Lower leg skin (tissue), 3 donors: ENCODE results near the gene FLYWCH1.

Experiments
- POLR2A ChIP-seq, 2 donors: fragments of 450-650 bp; IDR thresholded peaks; one replicate each; pipeline ENCODE4 v1.6.1; 2016 to 2017; ENCODE audit warnings: antibody characterized with exemption in 2 of 2, mild to moderate bottlenecking in 1 of 2, moderate library complexity in 1 of 2
- TF ChIP-seq, protein P1 (sequence below), 3 donors: fragments of 450-650 bp; IDR thresholded peaks; one replicate each; pipeline ENCODE4 v1.5.1; 2016; ENCODE audit warnings: antibody characterized with exemption in 3 of 3, mild to moderate bottlenecking in 3 of 3, moderate library complexity in 2 of 3

DNA sequence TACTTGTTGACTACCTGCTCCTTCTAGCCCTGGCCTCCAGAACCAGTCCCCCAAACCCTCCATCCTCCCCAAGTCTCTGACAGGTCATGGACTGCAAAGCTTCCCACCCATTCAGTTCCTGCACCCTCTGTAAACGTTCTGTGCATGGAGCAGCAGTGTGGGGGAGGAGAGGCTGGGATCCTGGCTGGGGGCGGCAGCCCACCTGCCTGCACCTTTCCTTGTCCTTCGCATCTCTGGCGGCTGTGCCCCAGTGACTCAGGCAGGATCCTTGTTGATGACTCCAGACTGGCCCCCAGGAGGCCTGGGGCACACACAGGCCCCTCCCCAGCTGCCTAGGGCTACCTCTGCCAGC, 70.1 kb downstream of the FLYWCH1 start:
- TF ChIP-seq, protein P1, sequence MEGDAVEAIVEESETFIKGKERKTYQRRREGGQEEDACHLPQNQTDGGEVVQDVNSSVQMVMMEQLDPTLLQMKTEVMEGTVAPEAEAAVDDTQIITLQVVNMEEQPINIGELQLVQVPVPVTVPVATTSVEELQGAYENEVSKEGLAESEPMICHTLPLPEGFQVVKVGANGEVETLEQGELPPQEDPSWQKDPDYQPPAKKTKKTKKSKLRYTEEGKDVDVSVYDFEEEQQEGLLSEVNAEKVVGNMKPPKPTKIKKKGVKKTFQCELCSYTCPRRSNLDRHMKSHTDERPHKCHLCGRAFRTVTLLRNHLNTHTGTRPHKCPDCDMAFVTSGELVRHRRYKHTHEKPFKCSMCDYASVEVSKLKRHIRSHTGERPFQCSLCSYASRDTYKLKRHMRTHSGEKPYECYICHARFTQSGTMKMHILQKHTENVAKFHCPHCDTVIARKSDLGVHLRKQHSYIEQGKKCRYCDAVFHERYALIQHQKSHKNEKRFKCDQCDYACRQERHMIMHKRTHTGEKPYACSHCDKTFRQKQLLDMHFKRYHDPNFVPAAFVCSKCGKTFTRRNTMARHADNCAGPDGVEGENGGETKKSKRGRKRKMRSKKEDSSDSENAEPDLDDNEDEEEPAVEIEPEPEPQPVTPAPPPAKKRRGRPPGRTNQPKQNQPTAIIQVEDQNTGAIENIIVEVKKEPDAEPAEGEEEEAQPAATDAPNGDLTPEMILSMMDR (IDR thresholded peaks at IDR 0.05) = no peak
- TF ChIP-seq POLR2A (IDR thresholded peaks at IDR 0.05) = no peak
